A673 (cell line): Measurements from ENCODE around the gene TCFL5. TPM values are rescaled to one million over a fixed set of nuclear protein-coding genes. Genes with fewer than 3 reads are reported as not detected.

Experiments used
- BruUV-seq: library from RNA; stranded (reverse); fragments of 400-500 nt; replicated peaks from 2 replicates; lab custom pipeline; 2021; lab: Mats Ljungman, UMichigan
- CTCF ChIA-PET: fragments of 300-600 bp; sonication (Branson Sonifier 250); formaldehyde crosslinking; loops from one replicate; lab custom pipeline; 2022; ENCODE audit warnings: antibody characterized with exemption; lab: Charles Lee
- POLR2A ChIA-PET: fragments of 300-600 bp; sonication (Branson Sonifier 250); formaldehyde crosslinking; loops from one replicate; lab custom pipeline; 2022; ENCODE audit warnings: antibody characterized with exemption; ENCODE audit not compliant: low non-redundant PET; lab: Charles Lee
- DNase-seq: peaks from one replicate; pipeline ENCODE4 v3.0.0-alpha.2; 2015; ENCODE audit warnings: low spot score
- H3K27ac ChIP-seq: fragments of 200-600 bp; sonication (generic); 2 replicates; pipeline ENCODE4 v1.5.1; 2016; ENCODE audit warnings: mixed run types, low read depth, mild to moderate bottlenecking, mixed read lengths, antibody characterized with exemption, low read length; ENCODE audit not compliant: poor library complexity, severe bottlenecking
- H3K27me3 ChIP-seq: fragments of 200-600 bp; sonication (generic); replicated peaks from 2 replicates; pipeline ENCODE4 v1.6.1; 2017; ENCODE audit warnings: mixed run types, low read depth, mild to moderate bottlenecking, mixed read lengths, antibody characterized with exemption, low read length; ENCODE audit not compliant: insufficient read depth, poor library complexity
- H3K36me3 ChIP-seq: fragments of 200-600 bp; sonication (generic); 2 replicates; pipeline ENCODE4 v1.6.1; 2016; ENCODE audit warnings: mixed run types, mild to moderate bottlenecking, mixed read lengths, antibody characterized with exemption, low read length; ENCODE audit not compliant: insufficient read depth, poor library complexity, severe bottlenecking
- H3K4me1 ChIP-seq: fragments of 200-600 bp; sonication (generic); 2 replicates; pipeline ENCODE4 v1.6.1; 2017; ENCODE audit warnings: mixed run types, mild to moderate bottlenecking, mixed read lengths, antibody characterized with exemption, low read length; ENCODE audit not compliant: insufficient read depth, poor library complexity, severe bottlenecking
- H3K4me3 ChIP-seq: fragments of 200-600 bp; sonication (generic); 2 replicates; pipeline ENCODE4 v1.5.1; 2016; ENCODE audit warnings: low read depth, mixed run types, mild to moderate bottlenecking, mixed read lengths, low read length; ENCODE audit not compliant: poor library complexity, severe bottlenecking
- H3K9me3 ChIP-seq: fragments of 200-600 bp; sonication (generic); 2 replicates; pipeline ENCODE4 v1.6.1; 2016; ENCODE audit warnings: mixed run types, low read depth, mild to moderate bottlenecking, mixed read lengths, antibody characterized with exemption, low read length; ENCODE audit not compliant: poor library complexity, severe bottlenecking
- CTCF ChIP-seq: fragments of 300-800, 200-600 bp; sonication (generic); conservative IDR thresholded peaks from 2 replicates; pipeline ENCODE4 v1.5.1; 2017; ENCODE audit warnings: low read depth, mild to moderate bottlenecking, antibody characterized with exemption, low read length, moderate library complexity, mixed read lengths
- EZH2 ChIP-seq: fragments of 200-600 bp; sonication (generic); IDR thresholded peaks from 2 replicates; pipeline ENCODE4 v1.6.1; 2017; ENCODE audit warnings: borderline replicate concordance, low read depth, mild to moderate bottlenecking, mixed read lengths, antibody characterized with exemption, low read length; ENCODE audit not compliant: poor library complexity, severe bottlenecking
- intact Hi-C: fragments of 100-400 bp; cut with micrococcal nuclease; formaldehyde crosslinking; loops from one replicate; pipeline ENCODE4 v1.10.0; 2022; ENCODE audit not compliant: unreplicated experiment
- total RNA-seq: library from RNA; stranded (reverse); gene quantifications from 2 replicates; pipeline ENCODE4 v1.2.3, GENCODE V29; 2021

The TCFL5 gene
- total RNA-seq, 1 experiment from 2014 or later: 13.9 TPM

DNA sequence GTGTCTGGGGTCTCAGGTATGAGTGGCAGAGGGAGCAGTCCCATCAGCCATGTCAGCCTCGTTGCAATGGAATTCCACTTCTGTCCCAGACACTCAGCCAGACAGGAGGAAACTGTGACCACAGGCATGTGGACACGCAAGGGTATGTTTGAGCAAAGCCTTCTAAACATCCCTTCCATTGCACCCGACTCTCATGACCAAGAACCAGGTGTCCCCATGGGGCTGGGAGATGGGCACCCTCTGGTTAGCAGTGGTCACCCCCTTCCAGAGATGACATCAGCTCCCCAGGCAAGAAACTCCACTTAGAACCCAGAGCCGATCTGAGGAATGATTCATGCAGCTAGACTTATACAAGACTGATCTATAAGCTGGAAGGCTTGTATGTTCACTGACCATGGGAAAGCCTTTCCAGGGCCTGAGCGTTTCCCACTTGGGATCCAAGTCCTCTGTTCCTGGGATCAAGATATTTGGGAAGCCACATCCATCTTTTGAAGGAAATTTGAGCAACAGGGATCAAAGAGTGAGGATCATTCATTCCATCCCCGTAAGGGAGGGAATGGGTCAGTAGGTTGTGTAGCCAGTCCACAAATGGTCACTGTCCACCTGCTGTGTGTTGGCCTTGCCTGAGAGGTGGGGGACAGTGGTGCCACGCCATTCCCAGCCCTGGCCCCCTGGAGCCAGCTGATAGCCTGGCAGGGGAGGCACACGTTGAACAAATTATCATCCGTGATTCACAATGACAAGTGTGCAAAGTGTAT, 69.3 kb downstream of the TCFL5 start:
- CTCF ChIA-PET: interaction anchor here (0.6 to 2.2 kb wide), 8 partner anchors 10 to 406 kb away, joined by 3 to 9 read pairs (median 7); partner anchors contain the start of gene RPS21
- no TSS peak for BruUV-seq
- Histone ChIP-seq H3K36me3 (no peaks in the 10 kb centered on the region), H3K9me3 (no peaks in the 10 kb centered on the region), H3K4me3 (no peak overlapping the region), H3K27me3 (no peaks in the 10 kb centered on the region), H3K27ac (no peak overlapping the region), H3K4me1 (peaks cover 16% of the 10 kb centered on the region)
- POLR2A ChIA-PET: no interaction called here
- TF ChIP-seq CTCF (no peak), EZH2 (no peak)
- DNase-seq: no peak
- intact Hi-C loops: loop anchor here (5.0 kb wide), 1 partner anchor 380 kb away; no protein-coding TSS in a partner anchor

- no TSS peak for BruUV-seq
Observed at GRCh38 chr20:62791301-62792181, 70.1 kb downstream of the TCFL5 start.

More at GRCh38 chr20:62791301-62792181, 70.1 kb downstream of the TCFL5 start:
- intact Hi-C loops: loop anchor here (1.0 to 5.0 kb wide), 3 partner anchors 123 to 379 kb away; no protein-coding TSS in a partner anchor
- Histone ChIP-seq H3K27me3 (no peaks in the 10 kb centered on the region), H3K27ac (no peak overlapping the region), H3K4me3 (no peak overlapping the region), H3K4me1 (peaks cover 11% of the 10 kb centered on the region), H3K9me3 (no peaks in the 10 kb centered on the region), H3K36me3 (no peaks in the 10 kb centered on the region)
- ChIA-PET POLR2A (no interaction called here), CTCF (interaction anchor here (0.6 to 2.2 kb wide), 17 partner anchors 9 to 405 kb away, joined by 3 to 9 read pairs (median 4); partner anchors contain the start of gene RPS21)
- no peak for TF ChIP-seq EZH2
- TF ChIP-seq CTCF: peak; percentile 100
- DNase-seq: peak; percentile 97

Other genes with a start within 250 kb of the TCFL5 start
- 44.5 and 48.8 TPM in 2 replicates for gene SLCO4A1, start 219.3 kb downstream of the TCFL5 start, total RNA-seq
- gene NTSR1, start 153.0 kb downstream of the TCFL5 start, total RNA-seq: 8.7 and 15.9 TPM in 2 replicates
- 26.5 and 27.9 TPM in 2 replicates for gene MRGBP, start 65.3 kb downstream of the TCFL5 start, total RNA-seq
- 46.1 and 47.7 TPM in 2 replicates for gene OGFR, start 57.0 kb downstream of the TCFL5 start, total RNA-seq
- gene COL9A3, start 44.8 kb downstream of the TCFL5 start, total RNA-seq: 8.4 and 11.7 TPM in 2 replicates
- gene DIDO1, start 64.7 kb upstream of the TCFL5 start, total RNA-seq: 61.7 and 64.4 TPM in 2 replicates
- gene GID8, start 76.3 kb upstream of the TCFL5 start, total RNA-seq: 40.2 and 42.0 TPM in 2 replicates
- gene SLC17A9, start 90.9 kb upstream of the TCFL5 start, total RNA-seq: 0.17 TPM in 1 of 2 replicates, not detected in the other
- not detected in 2 replicates for gene BHLHE23, start 145.1 kb upstream of the TCFL5 start, total RNA-seq